Measurements from ENCODE around the gene PLSCR4.
"Not testable (repeated sequence)": the region's sequence is repeated elsewhere in the genome, so short reads cannot be mapped to it uniquely, and the experiment has no call there.

PLSCR4 gene

GRCh38 chr3:146268535-146269219, 17.8 kb upstream of the PLSCR4 start:
- DNase-seq (ENCODE audit: low read depth): no peak
- no peak overlapping the region for H3K4me3 ChIP-seq (ENCODE audit: low read depth, low read length)
- TF ChIP-seq CTCF (IDR thresholded peaks at IDR 0.05; ENCODE audit: low read depth, low read length, missing control alignments): no peak

- no peak for TF ChIP-seq CTCF (IDR thresholded peaks at IDR 0.05; ENCODE audit: low read depth, low read length, missing control alignments)
- H3K4me3 ChIP-seq (ENCODE audit: low read depth, low read length): no peak overlapping the region
- DNase-seq (ENCODE audit: low read depth): no peak
Observed at GRCh38 chr3:146265720-146266119, 14.8 kb upstream of the PLSCR4 start.

- no peak for TF ChIP-seq CTCF (IDR thresholded peaks at IDR 0.05; ENCODE audit: low read depth, low read length, missing control alignments)
- DNase-seq (ENCODE audit: low read depth): no peak
Observed at GRCh38 chr3:146262371-146263110, 11.6 kb upstream of the PLSCR4 start.

DNA sequence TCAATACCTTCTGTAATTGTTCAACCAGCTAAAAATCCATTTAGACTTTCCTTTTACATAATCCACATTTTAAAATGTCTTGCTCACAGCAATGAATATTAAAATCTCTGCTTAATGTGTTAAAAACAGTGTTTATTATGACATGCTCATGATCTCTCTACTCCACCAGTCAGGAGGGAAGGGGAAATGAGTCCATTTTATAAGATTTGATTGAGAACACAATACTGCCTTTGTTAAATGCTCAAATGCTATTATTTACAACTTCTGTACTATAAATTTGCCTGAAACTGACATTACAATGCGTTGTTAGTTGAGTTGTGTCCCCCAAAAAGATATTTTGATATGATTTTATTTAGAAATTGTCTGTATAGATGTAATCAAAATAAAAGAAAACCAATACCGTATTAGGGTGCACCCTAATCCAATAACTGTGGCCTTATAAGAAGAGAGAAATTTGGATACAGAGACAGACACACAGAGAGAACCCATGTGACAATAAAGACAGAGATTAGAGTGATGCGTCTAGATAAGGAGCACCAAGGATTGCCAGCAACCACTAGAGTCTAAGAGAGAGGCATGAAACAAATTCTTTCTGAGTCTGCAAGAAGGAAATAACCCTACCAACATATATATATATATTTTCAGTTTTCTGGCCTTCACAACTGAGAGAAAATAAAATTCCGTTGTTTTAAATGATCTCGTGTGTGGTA, 9.1 kb upstream of the PLSCR4 start:
- H3K4me3 ChIP-seq (ENCODE audit: low read depth, low read length): no peak overlapping the region
- no peak for DNase-seq (ENCODE audit: low read depth)
- TF ChIP-seq CTCF (IDR thresholded peaks at IDR 0.05; ENCODE audit: low read depth, low read length, missing control alignments): no peak

More at GRCh38 chr3:146262371-146263110, 11.6 kb upstream of the PLSCR4 start:
- H3K4me3 ChIP-seq (ENCODE audit: low read depth, low read length): no peak overlapping the region

GRCh38 chr3:146256851-146257486, 6.1 kb upstream of the PLSCR4 start:
- H3K4me3 ChIP-seq (ENCODE audit: low read depth, low read length): no peak overlapping the region
- DNase-seq (ENCODE audit: low read depth): no peak
- no peak for TF ChIP-seq CTCF (IDR thresholded peaks at IDR 0.05; ENCODE audit: low read depth, low read length, missing control alignments)

DNA sequence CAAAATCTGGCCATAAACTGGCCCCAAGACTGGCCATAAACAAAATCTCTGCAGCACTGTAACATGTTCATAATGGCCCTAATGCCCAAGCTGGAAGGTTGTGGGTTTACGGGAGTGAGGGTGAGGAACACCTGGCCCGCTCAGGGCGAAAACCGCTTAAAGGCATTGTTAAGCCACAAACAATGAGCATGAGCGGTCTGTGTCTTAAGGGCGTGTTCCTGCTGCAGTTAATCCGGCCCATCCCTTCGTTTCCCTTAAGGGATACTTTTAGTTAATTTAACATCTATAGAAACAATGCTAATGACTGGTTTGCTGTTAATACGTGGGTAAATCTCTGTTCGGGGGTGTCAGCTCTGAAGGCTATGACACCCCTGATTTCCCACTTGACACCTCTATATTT, 1.5 kb upstream of the PLSCR4 start:
- H3K4me3 ChIP-seq (ENCODE audit: low read depth, low read length); DNase-seq (ENCODE audit: low read depth): not testable (repeated sequence)

DNA sequence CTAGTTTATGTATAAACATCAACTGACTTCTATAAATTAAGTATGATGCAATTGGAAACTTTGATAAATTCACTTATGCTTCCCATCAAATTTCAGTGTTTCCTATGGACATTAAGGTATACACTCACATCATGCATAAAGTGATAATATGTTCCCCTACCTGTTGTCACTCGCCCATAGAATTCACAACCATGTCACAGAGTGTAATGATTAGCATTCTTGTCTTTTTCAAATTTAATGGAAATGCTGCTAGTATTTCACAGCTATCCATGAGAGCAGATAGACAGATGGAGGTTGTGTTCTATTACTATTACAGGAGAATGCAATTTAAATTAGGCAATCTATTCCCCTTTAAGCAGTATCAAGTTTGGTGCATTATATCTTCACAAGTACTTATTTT, 984 bp downstream of the PLSCR4 start:
- TF ChIP-seq CTCF (IDR thresholded peaks at IDR 0.05; ENCODE audit: low read depth, low read length, missing control alignments): no peak
- no peak overlapping the region for H3K4me3 ChIP-seq (ENCODE audit: low read depth, low read length)
- no peak for DNase-seq (ENCODE audit: low read depth)

Data from GM12864 (cell line).